IMR-90 (cell line): Measurements from ENCODE around the gene RPL35. TPM values are rescaled to one million over a fixed set of nuclear protein-coding genes. Genes with fewer than 3 reads are reported as not detected.

Source experiments
- ATAC-seq: fragments of 200-7000 bp; cut with Tn5 transposase; 2 replicates; pipeline ENCODE4 v1.9.1; 2020; ENCODE audit warnings: low read depth, mild to moderate bottlenecking, moderate library complexity
- BruUV-seq: library from RNA; stranded (reverse); fragments of 400-500 nt; replicated peaks from 2 replicates; lab custom pipeline; 2021; lab: Mats Ljungman, UMichigan
- CTCF ChIA-PET: fragments of 300-600 bp; formaldehyde crosslinking; extraction: SDS; loops from one replicate; lab custom pipeline; 2021; ENCODE audit warnings: antibody characterized with exemption; lab: Yijun Ruan, JAX
- POLR2A ChIA-PET: fragments of 300-600 bp; sonication (Branson Sonifier 250); formaldehyde crosslinking; loops from one replicate; lab custom pipeline; 2022; ENCODE audit warnings: antibody characterized with exemption; ENCODE audit not compliant: unreplicated experiment; lab: Charles Lee
- DNase-seq: peaks from one replicate; pipeline ENCODE4 v3.0.0; 2013
- H2AFZ ChIP-seq: replicated peaks from 2 replicates; pipeline ENCODE3; 2013; ENCODE audit warnings: low read length, mild to moderate bottlenecking; ENCODE audit not compliant: poor library complexity
- H2AK5ac ChIP-seq: 2 replicates; pipeline ENCODE4 v1.6.1; 2013; ENCODE audit warnings: low read depth, low read length, inconsistent platforms
- H2AK9ac ChIP-seq: replicated peaks from 2 replicates; pipeline ENCODE3; 2013; ENCODE audit warnings: mild to moderate bottlenecking, low read depth, low read length, moderate library complexity; ENCODE audit not compliant: poor library complexity
- H2BK120ac ChIP-seq: 2 replicates; pipeline ENCODE4 v1.6.1; 2013; ENCODE audit warnings: low read depth, low read length, inconsistent platforms
- H2BK15ac ChIP-seq: 3 replicates; pipeline ENCODE4 v1.6.1; 2013; ENCODE audit warnings: low read depth, low read length, inconsistent platforms
- H2BK20ac ChIP-seq: 2 replicates; pipeline ENCODE4 v1.6.1; 2013; ENCODE audit warnings: low read depth, mild to moderate bottlenecking, inconsistent platforms, low read length, moderate library complexity
- H2BK5ac ChIP-seq: 2 replicates; pipeline ENCODE4 v1.6.1; 2013; ENCODE audit warnings: mild to moderate bottlenecking, low read depth, low read length, inconsistent platforms; ENCODE audit not compliant: poor library complexity, severe bottlenecking
- H3K14ac ChIP-seq: replicated peaks from 2 replicates; pipeline ENCODE4 v1.6.1; 2013; ENCODE audit warnings: low read depth, low read length, inconsistent platforms
- H3K18ac ChIP-seq: 2 replicates; pipeline ENCODE4 v1.6.1; 2013; ENCODE audit warnings: low read depth, low read length, control low read depth
- H3K23ac ChIP-seq: 2 replicates; pipeline ENCODE4 v1.6.1; 2013; ENCODE audit warnings: low read depth, low read length, inconsistent platforms
- H3K27ac ChIP-seq: 2 replicates; pipeline ENCODE4 v1.5.1; 2013; ENCODE audit warnings: mild to moderate bottlenecking, control low read depth, low read length; ENCODE audit not compliant: insufficient read depth
- H3K27me3 ChIP-seq: 2 replicates; pipeline ENCODE4 v1.6.1; 2013; ENCODE audit warnings: low read length; ENCODE audit not compliant: control insufficient read depth, insufficient read depth
- H3K36me3 ChIP-seq: 2 replicates; pipeline ENCODE4 v1.6.1; 2013; ENCODE audit warnings: low read length, mixed read lengths; ENCODE audit not compliant: control insufficient read depth, insufficient read depth
- H3K4ac ChIP-seq: 2 replicates; pipeline ENCODE4 v1.6.1; 2013; ENCODE audit warnings: low read depth, low read length, inconsistent platforms
- H3K4me1 ChIP-seq: 2 replicates; pipeline ENCODE4 v1.6.1; 2013; ENCODE audit warnings: low read length, mixed read lengths; ENCODE audit not compliant: control insufficient read depth, insufficient read depth
- H3K4me2 ChIP-seq: 2 replicates; pipeline ENCODE4 v1.6.1; 2013; ENCODE audit warnings: low read depth, mild to moderate bottlenecking, control low read depth, low read length, moderate library complexity
- H3K4me3 ChIP-seq: 2 replicates; pipeline ENCODE4 v1.5.1; 2013; ENCODE audit warnings: low read depth, mild to moderate bottlenecking, control low read depth, low read length, moderate library complexity; ENCODE audit not compliant: insufficient read depth
- H3K56ac ChIP-seq: 2 replicates; pipeline ENCODE4 v1.6.1; 2013; ENCODE audit warnings: low read length, inconsistent platforms; ENCODE audit not compliant: insufficient read depth; ENCODE audit errors: extremely low read depth
- H3K79me1 ChIP-seq, 2 experiments: 2 replicates each; pipeline ENCODE4 v1.6.1; 2013; ENCODE audit warnings: low read length in 2 of 2, inconsistent platforms in 1 of 2, low read depth in 1 of 2
- H3K9ac ChIP-seq: 2 replicates; pipeline ENCODE4 v1.6.1; 2013; ENCODE audit warnings: low read depth, low read length, control low read depth
- H3K9me1 ChIP-seq: 2 replicates; pipeline ENCODE4 v1.6.1; 2013; ENCODE audit warnings: low read length, inconsistent platforms; ENCODE audit not compliant: insufficient read depth
- H3K9me3 ChIP-seq: 2 replicates; pipeline ENCODE4 v1.6.1; 2013; ENCODE audit warnings: low read length; ENCODE audit not compliant: control insufficient read depth, insufficient read depth
- H4K20me1 ChIP-seq: 2 replicates; pipeline ENCODE4 v1.6.1; 2013; ENCODE audit warnings: low read length, inconsistent platforms; ENCODE audit not compliant: insufficient read depth
- H4K5ac ChIP-seq: 2 replicates; pipeline ENCODE4 v1.6.1; 2013; ENCODE audit warnings: mild to moderate bottlenecking, low read depth, low read length, control low read depth
- H4K8ac ChIP-seq, 2 experiments: 2 replicates each; pipeline ENCODE4 v1.6.1; 2013; ENCODE audit warnings: low read depth in 2 of 2, low read length in 2 of 2, control low read depth in 1 of 2, inconsistent platforms in 1 of 2
- H4K91ac ChIP-seq: 2 replicates; pipeline ENCODE4 v1.6.1; 2013; ENCODE audit warnings: low read depth, low read length, inconsistent platforms; ENCODE audit not compliant: insufficient read depth
- CHD1 ChIP-seq: IDR thresholded peaks from 2 replicates; pipeline ENCODE4 v1.6.1; 2012; ENCODE audit warnings: low read depth, low read length, improper control_type of control experiment
- MAFK ChIP-seq: IDR thresholded peaks from 2 replicates; pipeline ENCODE4 v1.6.1; 2012; ENCODE audit warnings: low read depth, low read length, improper control_type of control experiment
- MXI1 ChIP-seq: IDR thresholded peaks from 2 replicates; pipeline ENCODE4 v1.6.1; 2012; ENCODE audit warnings: low read depth, mild to moderate bottlenecking, low read length, moderate library complexity, borderline replicate concordance
- NFE2L2 ChIP-seq: fragments of 150-350 bp; IDR thresholded peaks from 2 replicates; pipeline ENCODE4 v1.6.1; 2016; ENCODE audit warnings: low read depth, mild to moderate bottlenecking, low read length
- RAD21 ChIP-seq: IDR thresholded peaks from 2 replicates; pipeline ENCODE4 v1.6.1; 2012; ENCODE audit warnings: low read length, improper control_type of control experiment
- RCOR1 ChIP-seq: IDR thresholded peaks from 2 replicates; pipeline ENCODE4 v1.6.1; 2012; ENCODE audit warnings: mild to moderate bottlenecking, low read length, improper control_type of control experiment; ENCODE audit not compliant: insufficient replicate concordance
- RFX5 ChIP-seq: IDR thresholded peaks from 2 replicates; pipeline ENCODE4 v1.8.0; 2012; ENCODE audit warnings: low read depth, mild to moderate bottlenecking, low read length, moderate library complexity
- SMC3 ChIP-seq: fragments of 150-350 bp; IDR thresholded peaks from 2 replicates; pipeline ENCODE4 v1.6.1; 2016; ENCODE audit warnings: low read depth, mild to moderate bottlenecking, antibody characterized with exemption, low read length, moderate library complexity
- WGBS, 2 experiments: methylation state at CpG; one replicate each; pipeline versions ENCODE4 v1.1.5 to v1.1.7; 2013; ENCODE audit warnings: missing lambda C conversion rate in 2 of 2; ENCODE audit not compliant: insufficient read length in 1 of 2; ENCODE audit errors: extremely low coverage in 2 of 2; 5-methylcytosine and 5-hydroxymethylcytosine counted together
- dilution Hi-C: fragments of 300-500 bp; cut with HindIII; formaldehyde crosslinking; loops from one replicate; pipeline ENCODE4 v1.14.3; 2018; ENCODE audit warnings: low sequenced_read_pairs; ENCODE audit not compliant: unreplicated experiment
- in situ Hi-C: fragments of 300-500 bp; cut with MboI; formaldehyde crosslinking; loops from 3 replicates; pipeline ENCODE4 v1.14.3; 2019; ENCODE audit warnings: low sequenced_read_pairs, inconsistent platforms, mixed read lengths
- intact Hi-C: fragments of 100-400 bp; cut with micrococcal nuclease; formaldehyde crosslinking; loops from 2 replicates; pipeline ENCODE4 v1.10.0; 2022
- polyA plus RNA-seq, 3 experiments: library from polyadenylated mRNA; depleted of rRNA; stranded (reverse); fragments of >200 nt; gene quantifications; 2 replicates each; pipeline ENCODE4 v1.2.3, GENCODE V29; 2012; ENCODE audit warnings: low replicate concordance in 1 of 3
- total RNA-seq: library from RNA; depleted of rRNA; stranded (reverse); fragments of >200 nt; gene quantifications from 2 replicates; pipeline ENCODE4 v1.2.3, GENCODE V29; 2012
- TF ChIP-seq, protein P1 (sequence below): fragments of 150-350 bp; IDR thresholded peaks from 2 replicates; pipeline ENCODE4 v1.6.1; 2017; ENCODE audit warnings: mild to moderate bottlenecking, antibody characterized with exemption, low read length, low read depth
- TF ChIP-seq, protein P2 (sequence below): conservative IDR thresholded peaks from 2 replicates; pipeline ENCODE4 v1.5.1; 2012; ENCODE audit warnings: mild to moderate bottlenecking, low read depth, low read length, improper control_type of control experiment

The RPL35 gene
- total and polyA plus RNA-seq, 2 of the 4 experiments (the other 2 are of a cell fraction), result 881 to 1,650 TPM

GRCh38 chr9:124839612-124840299 is 22.0 kb downstream of the RPL35 start:
- 100% methylated on average over 1 of the region's 12 CpGs; no CpG with 5 or more reads in 1 of the 2 experiments for WGBS, 2 experiments
- in situ Hi-C loops, result no loop called here
- H3K18ac ChIP-seq, result no peak overlapping the region
- CTCF ChIA-PET, result interaction anchor here (0.6 to 1.6 kb wide), 8 partner anchors 10 to 288 kb away, joined by 3 to 16 read pairs (median 5); partner anchors contain the start of genes NR6A1 and WDR38
- no peak overlapping the region for H4K91ac ChIP-seq
- POLR2A ChIA-PET, result no interaction called here
- no peaks in the 10 kb centered on the region for H3K9me3 ChIP-seq
- no peak overlapping the region for H2BK120ac ChIP-seq
- dilution Hi-C loops, result no loop called here
- peak overlapping the region; percentile 5 for H2AK9ac ChIP-seq
- peak; percentile 30 for DNase-seq
- intact Hi-C loops, result loop anchor here (1.0 kb wide), 1 partner anchor 65 kb away; no protein-coding TSS in a partner anchor
- H3K27me3 ChIP-seq, result no peaks in the 10 kb centered on the region
- H3K36me3 ChIP-seq, result no peaks in the 10 kb centered on the region
- H4K8ac ChIP-seq, result no peak overlapping the region
- TF ChIP-seq CHD1 (no peak), MXI1 (no peak), MAFK (no peak), RCOR1 (no peak), NFE2L2 (no peak), SMC3 (peak; percentile 20; the same call in 1 of the 2 replicates), RAD21 (peak; percentile 42), RFX5 (no peak)
- TF ChIP-seq, protein P1, sequence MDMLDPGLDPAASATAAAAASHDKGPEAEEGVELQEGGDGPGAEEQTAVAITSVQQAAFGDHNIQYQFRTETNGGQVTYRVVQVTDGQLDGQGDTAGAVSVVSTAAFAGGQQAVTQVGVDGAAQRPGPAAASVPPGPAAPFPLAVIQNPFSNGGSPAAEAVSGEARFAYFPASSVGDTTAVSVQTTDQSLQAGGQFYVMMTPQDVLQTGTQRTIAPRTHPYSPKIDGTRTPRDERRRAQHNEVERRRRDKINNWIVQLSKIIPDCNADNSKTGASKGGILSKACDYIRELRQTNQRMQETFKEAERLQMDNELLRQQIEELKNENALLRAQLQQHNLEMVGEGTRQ, result no peak
- TF ChIP-seq, protein P2, sequence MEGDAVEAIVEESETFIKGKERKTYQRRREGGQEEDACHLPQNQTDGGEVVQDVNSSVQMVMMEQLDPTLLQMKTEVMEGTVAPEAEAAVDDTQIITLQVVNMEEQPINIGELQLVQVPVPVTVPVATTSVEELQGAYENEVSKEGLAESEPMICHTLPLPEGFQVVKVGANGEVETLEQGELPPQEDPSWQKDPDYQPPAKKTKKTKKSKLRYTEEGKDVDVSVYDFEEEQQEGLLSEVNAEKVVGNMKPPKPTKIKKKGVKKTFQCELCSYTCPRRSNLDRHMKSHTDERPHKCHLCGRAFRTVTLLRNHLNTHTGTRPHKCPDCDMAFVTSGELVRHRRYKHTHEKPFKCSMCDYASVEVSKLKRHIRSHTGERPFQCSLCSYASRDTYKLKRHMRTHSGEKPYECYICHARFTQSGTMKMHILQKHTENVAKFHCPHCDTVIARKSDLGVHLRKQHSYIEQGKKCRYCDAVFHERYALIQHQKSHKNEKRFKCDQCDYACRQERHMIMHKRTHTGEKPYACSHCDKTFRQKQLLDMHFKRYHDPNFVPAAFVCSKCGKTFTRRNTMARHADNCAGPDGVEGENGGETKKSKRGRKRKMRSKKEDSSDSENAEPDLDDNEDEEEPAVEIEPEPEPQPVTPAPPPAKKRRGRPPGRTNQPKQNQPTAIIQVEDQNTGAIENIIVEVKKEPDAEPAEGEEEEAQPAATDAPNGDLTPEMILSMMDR, result peak; percentile 51
- no peaks in the 10 kb centered on the region for H4K20me1 ChIP-seq
- no peak overlapping the region for H3K4me2 ChIP-seq
- H3K79me1 ChIP-seq, result no peaks in the 10 kb centered on the region
- H3K9ac ChIP-seq, result no peak overlapping the region
- no peak overlapping the region for H2BK5ac ChIP-seq
- no peak overlapping the region for H2BK20ac ChIP-seq
- peaks cover 8% of the 10 kb centered on the region for H3K4me1 ChIP-seq
- H3K56ac ChIP-seq, result no peak overlapping the region
- ATAC-seq, result peak; percentile 73
- no peak overlapping the region for H3K14ac ChIP-seq
- H3K4ac ChIP-seq, result no peak overlapping the region
- H2BK15ac ChIP-seq, result no peak overlapping the region
- H4K5ac ChIP-seq, result no peak overlapping the region
- peak overlapping the region; percentile 39 for H2AFZ ChIP-seq
- H3K23ac ChIP-seq, result no peak overlapping the region
- no peak overlapping the region for H3K27ac ChIP-seq
- no TSS peak for BruUV-seq
- no peak overlapping the region; the same call in 1 of the 2 replicates for H2AK5ac ChIP-seq
- no peak overlapping the region for H3K4me3 ChIP-seq
- no peaks in the 10 kb centered on the region for H3K9me1 ChIP-seq
